Measurements from ENCODE around the gene PCBP3. TPM values are rescaled to one million over a fixed set of nuclear protein-coding genes. Genes with fewer than 3 reads are reported as not detected.

PCBP3 gene
- total and polyA plus RNA-seq, 2 of the 13 experiments (the other 11 are each of a cell fraction or from before 2014, with no cell fraction given), result not detected

DNA sequence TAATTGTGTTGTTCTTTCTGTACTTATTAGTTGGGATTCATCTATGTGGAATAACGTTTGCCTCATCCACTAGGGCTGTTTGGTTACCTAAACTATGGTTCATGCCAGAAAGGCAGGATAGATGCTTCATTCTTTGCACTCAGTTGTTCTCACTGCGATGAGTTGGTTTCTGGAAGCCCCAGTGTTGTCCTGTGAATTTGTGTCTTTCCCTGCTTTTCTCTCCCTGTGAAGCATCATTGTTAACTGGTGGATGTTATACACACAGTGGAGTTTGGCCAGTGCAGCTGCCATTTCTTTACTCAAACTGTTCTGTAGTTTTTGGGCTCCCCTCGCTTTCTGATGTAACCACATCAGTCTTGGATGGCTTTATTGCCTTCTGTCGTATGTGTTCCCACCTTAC lies 194.4 kb downstream of the PCBP3 start (continued):
- TF ChIP-seq, protein P1, sequence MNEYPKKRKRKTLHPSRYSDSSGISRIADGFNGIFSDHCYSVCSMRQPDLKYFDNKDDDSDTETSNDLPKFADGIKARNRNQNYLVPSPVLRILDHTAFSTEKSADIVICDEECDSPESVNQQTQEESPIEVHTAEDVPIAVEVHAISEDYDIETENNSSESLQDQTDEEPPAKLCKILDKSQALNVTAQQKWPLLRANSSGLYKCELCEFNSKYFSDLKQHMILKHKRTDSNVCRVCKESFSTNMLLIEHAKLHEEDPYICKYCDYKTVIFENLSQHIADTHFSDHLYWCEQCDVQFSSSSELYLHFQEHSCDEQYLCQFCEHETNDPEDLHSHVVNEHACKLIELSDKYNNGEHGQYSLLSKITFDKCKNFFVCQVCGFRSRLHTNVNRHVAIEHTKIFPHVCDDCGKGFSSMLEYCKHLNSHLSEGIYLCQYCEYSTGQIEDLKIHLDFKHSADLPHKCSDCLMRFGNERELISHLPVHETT (CRISPR knock-in tag; conservative IDR thresholded peaks at IDR 0.05), result no peak

GRCh38 chr21:45838634-45839033 lies 195.1 kb downstream of the PCBP3 start:
- Histone ChIP-seq H3K4me2 (ENCODE audit: low read depth, low read length) (no peak overlapping the region), H3K36me3 (replicated peaks in 1 of 2; ENCODE audit: control insufficient read depth in 1 of 2, insufficient read depth in 2 of 2, low read length in 2 of 2) (no peaks in the 10 kb centered on the region), H3K4me1 (ENCODE audit: insufficient read depth, low read length) (no peaks in the 10 kb centered on the region), H4K20me1 (ENCODE audit: insufficient read depth, low read length) (no peaks in the 10 kb centered on the region), H3K9ac (ENCODE audit: insufficient read depth, low read depth, low read length) (no peak overlapping the region), H3K9me3 (ENCODE audit: low read length) (peaks cover 18% of the 10 kb centered on the region), H3K27me3 (ENCODE audit: control insufficient read depth in 1 of 2, insufficient read depth in 2 of 2, low read length in 2 of 2) (peaks cover 1 to 5% of the 10 kb centered on the region in 2 experiments; a peak in 2 of 5 replicates), H3K79me2 (ENCODE audit: insufficient read depth, low read length) (no peaks in the 10 kb centered on the region), H3K27ac (ENCODE audit: extremely low read length, insufficient read depth, low read length) (no peak overlapping the region), H2AFZ (ENCODE audit: low read length) (no peak overlapping the region), H3K4me3 (replicated peaks in 1 of 3; ENCODE audit: insufficient read depth in 1 of 3, low read depth in 2 of 3, low read length in 3 of 3) (no peak overlapping the region)
- no peak for ATAC-seq
- intact Hi-C loops (cut with micrococcal nuclease; ENCODE audit: unreplicated experiment) (no loop called here), in situ Hi-C loops (cut with HindIII; ENCODE audit: extremely low pct_ligation_motif_present, low pct_unique_long_range_greater_than_20kb) (no loop called here)
- 28% methylated on average over 1 of the region's 1 CpG for WGBS (ENCODE audit: low lambda C conversion rate)
- ChIA-PET CTCF (ENCODE audit: low intra/inter-chr PET ratio, low total read pairs) (no interaction called here), POLR2A (no interaction called here)
- DNase-seq (ENCODE audit: low spot score), result no peak
- no peak for FAIRE-seq
- no TSS peak for BruUV-seq (replicated peaks)
- TF ChIP-seq, protein P2, sequence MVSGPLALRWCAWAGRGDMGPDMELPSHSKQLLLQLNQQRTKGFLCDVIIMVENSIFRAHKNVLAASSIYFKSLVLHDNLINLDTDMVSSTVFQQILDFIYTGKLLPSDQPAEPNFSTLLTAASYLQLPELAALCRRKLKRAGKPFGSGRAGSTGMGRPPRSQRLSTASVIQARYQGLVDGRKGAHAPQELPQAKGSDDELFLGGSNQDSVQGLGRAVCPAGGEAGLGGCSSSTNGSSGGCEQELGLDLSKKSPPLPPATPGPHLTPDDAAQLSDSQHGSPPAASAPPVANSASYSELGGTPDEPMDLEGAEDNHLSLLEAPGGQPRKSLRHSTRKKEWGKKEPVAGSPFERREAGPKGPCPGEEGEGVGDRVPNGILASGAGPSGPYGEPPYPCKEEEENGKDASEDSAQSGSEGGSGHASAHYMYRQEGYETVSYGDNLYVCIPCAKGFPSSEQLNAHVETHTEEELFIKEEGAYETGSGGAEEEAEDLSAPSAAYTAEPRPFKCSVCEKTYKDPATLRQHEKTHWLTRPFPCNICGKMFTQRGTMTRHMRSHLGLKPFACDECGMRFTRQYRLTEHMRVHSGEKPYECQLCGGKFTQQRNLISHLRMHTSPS (CRISPR knock-in tag; IDR thresholded peaks at IDR 0.05; ENCODE audit: low read depth), result no peak
- TF ChIP-seq ELF4 (CRISPR knock-in tag; IDR thresholded peaks at IDR 0.05; ENCODE audit: borderline replicate concordance) (no peak), TGIF2 (CRISPR knock-in tag; IDR thresholded peaks at IDR 0.05) (no peak), ZZZ3 (CRISPR knock-in tag; IDR thresholded peaks at IDR 0.05; ENCODE audit: borderline replicate concordance) (no peak), ZBTB34 (CRISPR knock-in tag; IDR thresholded peaks at IDR 0.05) (no peak), FOXJ3 (CRISPR knock-in tag; IDR thresholded peaks at IDR 0.05; ENCODE audit: borderline replicate concordance) (no peak), ZNF251 (CRISPR knock-in tag; IDR thresholded peaks at IDR 0.05) (no peak), ZNF737 (CRISPR knock-in tag; IDR thresholded peaks at IDR 0.05; ENCODE audit: borderline replicate concordance) (no peak), SOX6 (IDR thresholded peaks at IDR 0.05) (no peak), SOX6 (CRISPR knock-in tag; IDR thresholded peaks at IDR 0.05) (no peak), NBN (conservative IDR thresholded peaks at IDR 0.05) (no peak), ATF4 (CRISPR knock-in tag; IDR thresholded peaks at IDR 0.05) (no peak), ZNF282 (IDR thresholded peaks at IDR 0.05; ENCODE audit: partially characterized antibody) (no peak), MAF1 (CRISPR knock-in tag; IDR thresholded peaks at IDR 0.05; ENCODE audit: borderline replicate concordance) (no peak), ZNF44 (CRISPR knock-in tag; IDR thresholded peaks at IDR 0.05) (no peak), FOXC1 (CRISPR knock-in tag; IDR thresholded peaks at IDR 0.05; ENCODE audit: borderline replicate concordance) (no peak)
- TF ChIP-seq, protein P3, sequence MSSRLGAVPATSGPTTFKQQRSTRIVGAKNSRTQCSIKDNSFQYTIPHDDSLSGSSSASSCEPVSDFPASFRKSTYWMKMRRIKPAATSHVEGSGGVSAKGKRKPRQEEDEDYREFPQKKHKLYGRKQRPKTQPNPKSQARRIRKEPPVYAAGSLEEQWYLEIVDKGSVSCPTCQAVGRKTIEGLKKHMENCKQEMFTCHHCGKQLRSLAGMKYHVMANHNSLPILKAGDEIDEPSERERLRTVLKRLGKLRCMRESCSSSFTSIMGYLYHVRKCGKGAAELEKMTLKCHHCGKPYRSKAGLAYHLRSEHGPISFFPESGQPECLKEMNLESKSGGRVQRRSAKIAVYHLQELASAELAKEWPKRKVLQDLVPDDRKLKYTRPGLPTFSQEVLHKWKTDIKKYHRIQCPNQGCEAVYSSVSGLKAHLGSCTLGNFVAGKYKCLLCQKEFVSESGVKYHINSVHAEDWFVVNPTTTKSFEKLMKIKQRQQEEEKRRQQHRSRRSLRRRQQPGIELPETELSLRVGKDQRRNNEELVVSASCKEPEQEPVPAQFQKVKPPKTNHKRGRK (CRISPR knock-in tag; IDR thresholded peaks at IDR 0.05), result no peak

All from HepG2 (cell line).